Measurements from ENCODE around the gene ASTN1.

- TF ChIP-seq, protein P1, sequence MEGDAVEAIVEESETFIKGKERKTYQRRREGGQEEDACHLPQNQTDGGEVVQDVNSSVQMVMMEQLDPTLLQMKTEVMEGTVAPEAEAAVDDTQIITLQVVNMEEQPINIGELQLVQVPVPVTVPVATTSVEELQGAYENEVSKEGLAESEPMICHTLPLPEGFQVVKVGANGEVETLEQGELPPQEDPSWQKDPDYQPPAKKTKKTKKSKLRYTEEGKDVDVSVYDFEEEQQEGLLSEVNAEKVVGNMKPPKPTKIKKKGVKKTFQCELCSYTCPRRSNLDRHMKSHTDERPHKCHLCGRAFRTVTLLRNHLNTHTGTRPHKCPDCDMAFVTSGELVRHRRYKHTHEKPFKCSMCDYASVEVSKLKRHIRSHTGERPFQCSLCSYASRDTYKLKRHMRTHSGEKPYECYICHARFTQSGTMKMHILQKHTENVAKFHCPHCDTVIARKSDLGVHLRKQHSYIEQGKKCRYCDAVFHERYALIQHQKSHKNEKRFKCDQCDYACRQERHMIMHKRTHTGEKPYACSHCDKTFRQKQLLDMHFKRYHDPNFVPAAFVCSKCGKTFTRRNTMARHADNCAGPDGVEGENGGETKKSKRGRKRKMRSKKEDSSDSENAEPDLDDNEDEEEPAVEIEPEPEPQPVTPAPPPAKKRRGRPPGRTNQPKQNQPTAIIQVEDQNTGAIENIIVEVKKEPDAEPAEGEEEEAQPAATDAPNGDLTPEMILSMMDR (conservative IDR thresholded peaks at IDR 0.05; ENCODE audit: low read depth, low read length): no peak
- no peak for TF ChIP-seq EZH2 (IDR thresholded peaks at IDR 0.05; ENCODE audit: low read length, unreplicated experiment)
- no peak for TF ChIP-seq EZH2phosphoT487 (IDR thresholded peaks at IDR 0.05; ENCODE audit: borderline replicate concordance, low read length)
These were observed 25.9 kb upstream of the ASTN1 start for GRCh38 chr1:177190308-177190970.
